Activated CD8-positive, alpha-beta memory T cell treated with anti-CD3 and anti-CD28 coated beads for 1 hour (primary cell): ENCODE results near the gene OSBPL10.
"Not testable (repeated sequence)": the region's sequence is repeated elsewhere in the genome, so short reads cannot be mapped to it uniquely, and the experiment has no call there.

Source experiments
- DNase-seq, 2 donors: peaks; one replicate each; pipeline ENCODE4 v3.0.0-alpha.2; 2020; ENCODE audit warnings: low read depth in 1 of 2; ENCODE audit errors: extremely low read depth in 1 of 2

The OSBPL10 gene

GRCh38 chr3:31992995-31993394, 11.9 kb upstream of the OSBPL10 start:
- DNase-seq: not testable (repeated sequence)

- DNase-seq: no peak
These were observed 7.2 kb upstream of the OSBPL10 start for GRCh38 chr3:31988271-31988670.

- DNase-seq: no peak
These were observed 4.8 kb upstream of the OSBPL10 start for GRCh38 chr3:31985831-31986230.

GRCh38 chr3:31984321-31984720, 3.3 kb upstream of the OSBPL10 start:
- no peak for DNase-seq

- no peak for DNase-seq
These were observed 394 bp downstream of the OSBPL10 start for GRCh38 chr3:31980530-31981205.

- DNase-seq: no peak
These were observed 1.9 kb downstream of the OSBPL10 start for GRCh38 chr3:31979001-31979697.

GRCh38 chr3:31978553-31978952, 2.5 kb downstream of the OSBPL10 start:
- no peak for DNase-seq

GRCh38 chr3:31977736-31978135, 3.3 kb downstream of the OSBPL10 start:
- DNase-seq: no peak

GRCh38 chr3:31976302-31976701, 4.8 kb downstream of the OSBPL10 start:
- DNase-seq: no peak

GRCh38 chr3:31974964-31975363, 6.1 kb downstream of the OSBPL10 start:
- no peak for DNase-seq

- no peak for DNase-seq
These were observed 6.6 kb downstream of the OSBPL10 start for GRCh38 chr3:31974471-31974870.

- no peak for DNase-seq
These were observed 7.2 kb downstream of the OSBPL10 start for GRCh38 chr3:31973837-31974236.

- no peak for DNase-seq
These were observed 8.0 kb downstream of the OSBPL10 start for GRCh38 chr3:31973081-31973480.

- no peak for DNase-seq
These were observed 9.5 kb downstream of the OSBPL10 start for GRCh38 chr3:31971607-31972006.

- DNase-seq: no peak
These were observed 12.1 kb downstream of the OSBPL10 start for GRCh38 chr3:31968927-31969418.

- no peak for DNase-seq
These were observed 12.6 kb downstream of the OSBPL10 start for GRCh38 chr3:31968369-31968926.

- DNase-seq: no peak
These were observed 13.5 kb downstream of the OSBPL10 start for GRCh38 chr3:31967592-31967991.

- no peak for DNase-seq
These were observed 14.0 kb downstream of the OSBPL10 start for GRCh38 chr3:31966978-31967591.

- no peak for DNase-seq
These were observed 18.3 kb downstream of the OSBPL10 start for GRCh38 chr3:31962801-31963205.

GRCh38 chr3:31960793-31961431, 20.1 kb downstream of the OSBPL10 start:
- no peak for DNase-seq
